DMS153 (cell line): ENCODE data around the gene RGPD4.

Source experiments
- DNase-seq: peaks from one replicate; lab custom pipeline; 2025; lab: John Stamatoyannopoulos, UW

RGPD4 gene

GRCh38 chr2:107927034-107927534 lies 100.4 kb downstream of the RGPD4 start:
- DNase-seq: peak; percentile 3

DNA sequence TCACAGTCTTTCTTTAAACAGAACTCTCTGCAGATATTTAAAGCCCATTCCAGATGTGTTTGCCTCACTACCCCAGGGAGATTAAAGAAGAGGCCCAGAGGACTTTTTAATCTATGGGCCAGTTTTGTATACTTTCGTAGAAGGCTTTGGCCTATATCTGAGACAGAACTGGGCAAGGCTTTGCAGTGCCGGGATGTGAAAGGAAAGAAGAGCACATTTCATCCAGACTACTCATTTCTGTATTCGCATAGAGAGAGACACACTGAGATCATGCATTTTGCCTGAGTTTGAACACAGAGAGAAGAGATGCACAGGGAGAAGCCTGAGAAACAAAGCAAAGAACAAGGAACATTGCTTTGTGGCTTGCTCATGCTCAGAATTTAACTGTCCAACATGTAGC lies 104.7 kb downstream of the RGPD4 start:
- no peak for DNase-seq

DNA sequence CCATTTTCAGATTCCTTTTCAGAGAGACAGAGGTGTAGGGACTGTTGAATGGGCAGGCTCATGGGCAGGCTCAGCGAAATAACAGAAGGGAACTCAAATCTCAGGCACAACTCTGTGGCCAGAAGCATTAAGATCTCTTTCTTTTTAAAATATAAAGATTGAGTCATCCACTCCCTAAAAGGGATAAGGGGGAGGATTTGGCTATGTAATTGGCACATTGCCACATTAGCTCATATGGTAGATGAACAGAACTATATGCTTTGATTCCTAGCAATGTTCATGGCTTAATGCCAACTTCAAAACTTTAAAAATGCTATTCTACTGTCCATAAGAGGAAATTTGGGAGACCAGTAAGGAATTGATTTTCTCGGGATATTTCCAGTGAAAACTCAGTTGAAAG lies 105.8 kb downstream of the RGPD4 start:
- DNase-seq: no peak

GRCh38 chr2:107932979-107933378 lies 106.3 kb downstream of the RGPD4 start:
- DNase-seq: peak; percentile 4

DNA sequence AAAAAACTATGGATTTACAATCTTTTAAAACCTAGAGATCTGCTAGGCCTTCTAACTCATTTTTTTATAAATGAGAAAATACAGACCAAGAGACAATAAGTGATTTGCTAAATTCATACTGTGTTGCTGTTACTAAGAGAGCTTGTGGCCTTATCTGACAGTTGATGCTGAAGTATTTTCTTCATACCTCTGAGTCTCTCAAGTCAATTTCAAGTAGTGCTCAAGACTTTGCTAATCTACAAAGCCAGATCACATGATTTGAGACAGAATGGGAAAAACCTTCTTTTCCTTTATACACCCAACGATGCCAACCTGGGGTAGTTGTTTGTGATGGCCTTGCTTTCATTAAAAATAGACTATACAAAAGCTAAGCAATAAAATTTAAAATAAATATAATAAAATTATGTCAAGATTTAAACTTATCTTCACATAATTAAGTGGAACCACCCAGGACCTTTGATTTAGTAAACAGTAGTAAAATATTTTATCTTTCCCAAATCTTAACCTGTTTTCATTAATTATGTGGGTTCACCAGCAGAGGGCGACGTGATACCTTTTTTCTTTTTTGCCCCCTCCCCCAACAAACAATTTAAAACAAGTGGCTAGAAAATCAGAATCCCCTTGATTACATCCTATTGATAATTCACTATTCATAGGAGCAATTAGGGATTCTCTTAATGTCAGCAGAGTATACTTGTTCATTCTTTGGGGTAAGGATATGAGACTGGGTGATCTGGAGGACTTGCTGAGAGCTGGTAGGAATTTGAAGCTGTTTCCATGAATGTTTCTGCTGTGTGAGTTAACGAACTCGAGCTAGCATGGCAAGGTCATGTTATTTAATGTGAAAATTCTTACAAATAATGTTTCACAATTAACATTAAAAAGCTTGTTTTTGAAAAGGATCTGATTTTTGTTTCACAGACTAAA lies 110.0 kb downstream of the RGPD4 start:
- DNase-seq: no peak
